Activated naive CD4-positive, alpha-beta T cell treated with anti-CD3 and anti-CD28 coated beads, Interleukin-2, amount 50 U/mL, for 72 hours (primary cell): ENCODE results near the gene ATP2C2. TPM values are rescaled to one million over a fixed set of nuclear protein-coding genes. Genes with fewer than 3 reads are reported as not detected.
A peak's percentile ranks its signal among the peaks of the same experiment; 100 is the strongest.
"Not testable (repeated sequence)": the region's sequence is repeated elsewhere in the genome, so short reads cannot be mapped to it uniquely, and the experiment has no call there.

Source experiments
- ATAC-seq, 2 donors: fragments of 150-1000 bp; cut with Tn5 transposase; 2 replicates each; pipeline ENCODE4 v1.10.0; 2021; ENCODE audit warnings: mild to moderate bottlenecking in 2 of 2, moderate library complexity in 2 of 2
- DNase-seq, 2 donors: peaks; one replicate each; pipeline ENCODE4 v3.0.0; 2021 to 2022; ENCODE audit warnings: low spot score in 2 of 2
- H3K27ac Mint-ChIP-seq, 2 donors: one replicate each; pipeline ENCODE4 v1.8.0; 2022; ENCODE audit warnings: mild to moderate bottlenecking in 2 of 2, mixed read lengths in 2 of 2
- H3K36me3 Mint-ChIP-seq, 2 donors: one replicate each; pipeline ENCODE4 v1.8.0; 2022; ENCODE audit warnings: mixed read lengths in 2 of 2
- H3K9me3 Mint-ChIP-seq, 2 donors: one replicate each; pipeline ENCODE4 v1.8.0; 2022; ENCODE audit warnings: mixed read lengths in 2 of 2
- total RNA-seq, 2 donors: library from RNA; stranded (reverse); gene quantifications; one replicate each; pipeline ENCODE4 v1.2.3, GENCODE V29; 2022

The ATP2C2 gene
- total RNA-seq, 2 donors from 2014 or later: not detected

DNA sequence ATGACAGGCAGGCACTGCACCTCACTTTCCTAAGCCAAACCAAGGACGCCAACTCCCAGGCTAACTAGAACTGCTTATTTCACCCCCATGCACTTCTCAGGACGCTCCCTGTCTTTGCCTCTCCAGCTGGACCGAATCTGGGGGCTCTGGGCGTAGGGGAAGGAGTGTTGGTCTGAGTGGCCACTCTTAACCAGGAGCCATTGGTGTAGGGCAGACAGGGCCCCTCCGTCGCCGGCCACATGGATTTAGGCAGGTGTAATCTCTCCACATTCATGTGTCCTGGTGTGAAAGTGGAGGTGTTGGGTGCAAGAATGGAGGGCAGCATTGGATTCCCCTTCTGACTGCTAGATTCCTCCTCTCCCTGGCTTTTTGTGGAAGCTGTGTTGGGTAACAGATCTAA is 9.8 kb downstream of the ATP2C2 start:
- Mint-ChIP-seq H3K9me3 (no peaks in the 10 kb centered on the region), H3K27ac (no peak overlapping the region), H3K36me3 (no peaks in the 10 kb centered on the region)
- no peak for DNase-seq
- no peak for ATAC-seq

DNA sequence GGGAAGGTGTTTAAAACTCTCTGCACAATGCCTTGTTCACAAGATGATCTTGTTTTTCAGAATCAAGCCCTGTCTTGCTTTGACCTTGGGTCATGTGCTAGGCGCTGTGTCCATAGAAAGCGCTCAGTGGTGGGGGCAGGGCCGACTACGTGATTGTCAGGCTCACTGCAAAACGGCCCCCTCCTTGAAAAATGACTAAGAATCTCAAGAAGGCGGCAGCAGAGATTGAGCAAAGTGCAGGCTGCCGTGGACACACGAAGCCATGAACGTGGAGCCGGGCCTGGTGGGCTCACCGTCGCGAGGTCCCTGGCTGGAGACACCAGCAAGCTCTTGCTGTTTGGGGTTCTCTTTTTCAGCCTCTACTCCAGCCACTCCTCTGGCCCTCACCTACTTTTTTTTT is 10.2 kb downstream of the ATP2C2 start:
- H3K27ac Mint-ChIP-seq: no peak overlapping the region
- no peaks in the 10 kb centered on the region for H3K9me3 Mint-ChIP-seq
- DNase-seq: no peak
- ATAC-seq: no peak
- H3K36me3 Mint-ChIP-seq: no peaks in the 10 kb centered on the region

DNA sequence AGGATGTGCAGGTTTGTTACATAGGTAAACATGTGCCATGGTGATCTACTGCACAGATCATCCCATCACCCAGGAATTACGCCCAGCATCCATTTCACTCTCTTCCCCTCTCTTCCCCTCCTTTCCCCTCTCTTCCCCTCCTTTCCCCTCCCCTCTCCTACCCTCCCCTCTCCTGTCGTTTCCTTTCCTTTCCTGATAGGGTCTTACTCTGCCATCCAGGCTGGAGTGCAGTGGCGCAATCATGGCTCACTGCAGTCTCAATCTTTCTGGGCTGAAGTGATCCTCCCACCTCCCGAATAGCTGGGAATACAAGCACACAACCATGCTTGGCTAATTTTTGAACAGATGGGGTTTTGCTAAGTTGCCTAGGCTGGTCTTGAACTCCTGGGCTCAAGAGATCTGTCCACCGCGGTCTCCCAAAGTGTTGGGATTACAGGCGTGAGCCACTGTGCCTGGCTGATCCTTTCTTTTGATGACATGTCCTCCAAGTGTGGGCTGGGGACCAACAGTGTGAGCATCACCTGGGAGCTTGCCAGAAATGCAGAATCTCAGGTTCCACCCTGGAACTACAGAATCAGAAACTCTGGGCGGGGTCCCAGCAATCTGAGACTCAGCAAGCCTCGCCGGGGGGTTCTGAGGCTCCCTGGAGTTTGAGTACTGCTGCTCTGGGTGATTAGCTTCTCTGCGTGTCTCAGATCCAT is 10.8 kb downstream of the ATP2C2 start:
- no peak overlapping the region for H3K27ac Mint-ChIP-seq
- ATAC-seq (no peak), DNase-seq (no peak)
- H3K9me3 Mint-ChIP-seq: peaks cover 0 to 1% of the 10 kb centered on the region in 2 donors
- H3K36me3 Mint-ChIP-seq: peaks cover 0 to under 1% of the 10 kb centered on the region in 2 donors

DNA sequence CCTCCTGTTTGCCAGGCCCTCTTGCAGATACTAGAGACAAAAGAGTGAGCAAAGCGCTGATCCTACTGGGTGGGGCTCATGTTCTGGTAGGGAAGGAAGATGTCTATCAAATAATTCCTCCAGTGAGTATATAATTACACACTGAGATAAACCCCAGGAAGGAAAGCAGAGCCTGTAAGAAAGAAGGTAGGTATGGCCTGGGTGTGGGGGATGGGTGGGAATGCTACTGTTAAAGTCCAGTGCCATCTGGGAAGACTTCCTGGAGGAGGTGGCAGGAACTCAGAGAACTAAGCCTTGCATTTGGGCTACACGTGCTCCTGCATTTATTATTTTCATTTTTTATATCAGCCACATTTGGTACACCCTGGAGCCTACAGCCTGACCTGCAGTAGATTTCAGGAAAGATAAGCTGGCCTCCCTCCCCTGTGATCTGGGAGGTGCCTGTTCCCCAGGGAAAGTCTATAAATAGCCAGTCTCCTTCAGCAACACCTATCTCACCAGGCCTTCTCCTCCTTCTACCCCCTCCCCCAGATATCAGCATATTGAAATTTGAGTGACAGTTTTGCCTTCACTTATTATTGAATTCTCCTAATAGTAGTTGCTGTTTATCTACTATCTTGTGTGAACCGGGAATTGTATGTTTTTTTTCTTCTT is 11.5 kb downstream of the ATP2C2 start:
- Mint-ChIP-seq H3K27ac (no peak overlapping the region), H3K9me3 (peaks cover under 1 to 7% of the 10 kb centered on the region in 2 donors), H3K36me3 (peaks cover 0 to 7% of the 10 kb centered on the region in 2 donors)
- DNase-seq (no peak), ATAC-seq (no peak)

DNA sequence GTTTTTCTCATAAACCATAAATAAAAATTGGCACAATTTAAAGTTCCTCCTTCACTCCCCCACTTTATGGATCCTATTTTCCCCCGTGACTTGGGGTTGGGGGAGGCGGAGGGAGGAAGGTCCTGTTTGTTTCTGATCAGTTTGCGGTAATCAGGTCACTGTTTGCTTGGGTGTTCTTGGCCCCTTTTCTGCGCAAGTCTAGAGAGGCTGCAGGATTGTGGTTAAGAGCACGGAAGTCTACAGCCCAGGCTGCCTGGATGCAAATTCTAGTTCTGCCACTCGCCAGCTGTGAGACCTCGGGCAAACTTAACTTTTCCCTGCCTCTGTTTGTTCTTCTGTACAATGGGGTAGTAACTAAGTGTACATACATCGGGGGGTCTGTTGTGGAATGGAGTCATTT is 12.1 kb downstream of the ATP2C2 start:
- Mint-ChIP-seq H3K9me3 (peaks cover 7 to 13% of the 10 kb centered on the region in 2 donors), H3K36me3 (peaks cover 5 to 13% of the 10 kb centered on the region in 2 donors), H3K27ac (no peak overlapping the region)
- DNase-seq (no peak), ATAC-seq (peak in 1 of 2 donors; percentile 58)

DNA sequence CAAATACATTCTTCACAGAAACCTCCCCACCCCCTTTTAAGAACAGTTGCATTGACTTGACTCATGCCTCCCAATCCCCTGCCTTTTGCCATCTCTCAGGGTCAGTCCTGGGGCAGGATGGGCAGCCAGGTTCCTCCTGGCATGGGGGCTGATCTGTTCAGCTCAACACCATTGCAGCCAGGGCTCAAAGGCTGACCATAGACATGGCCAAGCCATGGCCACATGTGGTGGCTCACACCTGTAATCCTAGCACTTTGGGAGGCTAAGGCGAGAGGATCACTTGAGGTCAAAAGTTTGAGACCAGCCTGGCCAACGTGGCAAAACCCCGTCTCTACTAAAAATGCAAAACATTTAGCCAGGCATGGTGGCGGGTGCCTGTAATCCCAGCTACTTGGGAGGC is 14.1 kb downstream of the ATP2C2 start:
- Mint-ChIP-seq H3K36me3 (peaks cover 7 to 17% of the 10 kb centered on the region in 2 donors), H3K9me3 (peaks cover 12 to 22% of the 10 kb centered on the region in 2 donors), H3K27ac (no peak overlapping the region)
- DNase-seq: no peak
- no peak for ATAC-seq

DNA sequence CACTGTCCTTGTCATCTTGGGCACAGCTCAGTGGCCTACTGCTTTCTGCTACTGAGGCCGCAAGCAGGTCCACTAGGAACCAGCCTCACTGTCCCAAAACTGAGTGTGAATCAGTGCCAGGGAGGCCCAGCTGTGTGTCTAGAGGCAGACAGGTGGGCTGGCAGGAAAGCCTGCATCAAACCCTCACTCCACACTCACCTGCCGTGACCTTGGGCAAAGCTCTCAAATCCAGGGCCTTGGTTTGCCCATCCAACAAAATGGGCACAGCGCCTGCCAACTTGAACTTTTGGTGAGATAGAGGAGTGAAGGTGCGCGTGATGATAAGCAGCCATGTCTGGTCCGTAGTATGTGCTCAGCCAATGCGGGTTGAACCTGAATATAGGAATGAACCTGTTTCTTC is 14.8 kb downstream of the ATP2C2 start:
- peaks cover 12 to 22% of the 10 kb centered on the region in 2 donors for H3K9me3 Mint-ChIP-seq
- H3K27ac Mint-ChIP-seq: no peak overlapping the region
- ATAC-seq (no peak), DNase-seq (no peak)
- H3K36me3 Mint-ChIP-seq: peaks cover 7 to 17% of the 10 kb centered on the region in 2 donors

DNA sequence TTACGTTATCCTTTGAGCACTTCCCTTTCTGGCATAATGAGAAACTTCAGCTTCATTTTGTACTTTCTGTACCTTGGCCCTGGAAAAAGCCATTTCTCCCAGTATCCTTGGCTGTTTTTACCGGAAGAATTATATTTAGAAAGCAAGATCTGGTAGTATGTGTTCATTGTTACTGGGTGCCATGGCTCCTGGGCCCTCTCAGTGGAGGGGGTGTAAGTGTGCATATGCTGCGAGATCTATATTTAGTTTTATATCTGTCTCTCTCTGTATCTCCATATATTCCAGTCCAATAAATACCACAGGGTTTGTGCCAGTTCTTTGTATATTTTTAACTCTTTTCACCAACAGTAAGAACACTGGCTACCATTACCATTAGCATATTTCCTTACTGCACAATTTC is 17.7 kb downstream of the ATP2C2 start:
- Mint-ChIP-seq H3K36me3 (peaks cover 7 to 17% of the 10 kb centered on the region in 2 donors), H3K9me3 (peaks cover 12 to 22% of the 10 kb centered on the region in 2 donors), H3K27ac (no peak overlapping the region)
- DNase-seq (no peak), ATAC-seq (no peak)

DNA sequence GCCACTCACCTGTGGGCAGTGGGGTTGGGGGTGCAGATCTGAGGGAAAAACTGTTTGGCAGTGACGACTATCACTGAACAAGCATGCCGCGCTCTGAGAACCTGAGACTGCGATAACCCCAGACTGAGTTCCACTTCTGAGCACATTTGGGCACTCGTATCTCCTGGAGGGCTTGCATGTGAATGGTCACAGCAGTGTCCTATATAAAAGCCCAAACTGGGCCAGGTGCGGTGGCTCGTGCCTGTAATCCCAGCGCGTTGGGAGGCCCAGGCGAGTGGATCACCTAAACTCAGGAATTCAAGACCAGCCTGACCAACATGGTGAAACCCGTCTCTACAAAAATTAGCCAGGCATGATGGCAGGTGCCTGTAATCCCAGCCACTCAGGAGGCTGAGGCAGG is 18.7 kb downstream of the ATP2C2 start:
- DNase-seq (no peak), ATAC-seq (no peak)
- peaks cover 7 to 17% of the 10 kb centered on the region in 2 donors for H3K36me3 Mint-ChIP-seq
- H3K27ac Mint-ChIP-seq: no peak overlapping the region
- peaks cover 12 to 22% of the 10 kb centered on the region in 2 donors for H3K9me3 Mint-ChIP-seq

DNA sequence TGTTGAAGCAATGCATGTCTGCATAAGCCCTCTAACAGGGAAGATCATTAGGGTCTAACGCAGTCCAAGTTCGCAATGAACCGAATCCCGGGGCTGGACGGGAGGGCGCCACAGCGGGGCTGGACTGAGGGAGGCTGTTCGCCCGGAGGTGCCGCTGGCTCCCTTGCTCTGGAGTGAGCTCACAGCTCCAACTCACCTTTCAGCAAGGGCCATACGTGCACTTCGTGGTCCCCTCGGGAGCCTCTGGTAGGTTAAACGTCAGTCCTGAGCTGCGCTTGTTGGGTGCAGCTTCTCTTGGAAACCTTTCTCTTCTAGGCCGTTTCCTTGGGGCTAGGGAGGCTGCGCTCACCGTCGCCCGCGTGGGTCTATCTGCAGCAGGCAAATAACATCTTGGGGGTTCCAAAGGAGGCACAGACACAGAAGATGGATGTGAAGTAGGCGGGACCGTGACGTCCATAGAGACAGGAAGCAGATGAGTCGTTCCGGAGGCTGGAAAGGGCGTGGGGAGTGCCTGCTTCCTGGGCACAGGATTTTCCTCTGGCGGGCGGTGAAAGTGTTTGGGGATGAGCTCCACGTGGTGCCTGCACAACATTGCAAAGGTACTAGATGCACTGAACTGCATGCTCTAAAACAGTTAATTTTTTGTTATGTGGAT is 21.9 kb downstream of the ATP2C2 start:
- no peak for ATAC-seq
- Mint-ChIP-seq H3K36me3 (peaks cover 3 to 5% of the 10 kb centered on the region in 2 donors), H3K27ac (peak overlapping the region in 1 of 2 donors; percentile 20), H3K9me3 (peaks cover 7 to 11% of the 10 kb centered on the region in 2 donors)
- no peak for DNase-seq

DNA sequence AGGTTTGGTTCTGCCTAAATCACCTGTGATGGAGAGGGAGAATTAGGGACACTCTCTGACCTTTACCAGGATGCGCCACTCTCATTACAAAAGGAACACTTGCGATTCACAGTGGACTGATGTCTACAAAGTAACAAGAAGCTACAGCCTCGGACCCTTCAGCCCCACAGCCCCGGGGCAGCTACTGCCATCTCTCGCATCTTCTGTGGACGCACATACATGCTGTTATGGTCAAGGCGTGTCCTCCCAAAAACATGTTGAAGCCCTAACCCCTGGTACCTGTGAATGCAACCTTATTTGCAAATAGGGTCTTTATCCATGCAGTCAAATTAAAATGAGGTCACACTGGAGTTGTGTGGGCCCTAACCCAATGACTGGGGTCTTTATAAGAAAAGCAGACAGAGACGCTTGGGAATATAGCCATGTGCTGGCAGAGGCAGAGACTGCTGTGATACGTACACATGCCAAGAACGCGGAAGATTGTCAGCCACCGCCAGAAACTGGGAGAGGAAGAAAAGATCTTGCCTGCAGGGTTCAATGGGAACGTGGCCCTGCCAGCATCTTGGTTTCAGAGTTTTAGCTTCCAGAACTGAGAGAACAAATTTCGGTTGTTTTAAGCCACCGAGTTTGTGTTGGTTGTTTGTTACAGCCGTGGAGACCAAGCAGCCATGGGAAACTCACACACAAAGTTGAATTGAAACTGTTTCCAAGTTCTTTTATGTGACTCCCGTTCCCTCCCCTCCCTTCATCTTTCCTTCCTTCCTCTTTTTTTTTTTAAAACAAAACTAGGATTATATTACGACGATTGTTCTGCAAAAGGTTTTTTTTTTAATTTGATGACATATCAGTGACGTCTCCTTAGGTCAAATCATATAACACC is 23.1 kb downstream of the ATP2C2 start:
- ATAC-seq: no peak
- Mint-ChIP-seq H3K27ac (no peak overlapping the region), H3K36me3 (no peaks in the 10 kb centered on the region), H3K9me3 (peaks cover under 1 to 2% of the 10 kb centered on the region in 2 donors)
- no peak for DNase-seq

DNA sequence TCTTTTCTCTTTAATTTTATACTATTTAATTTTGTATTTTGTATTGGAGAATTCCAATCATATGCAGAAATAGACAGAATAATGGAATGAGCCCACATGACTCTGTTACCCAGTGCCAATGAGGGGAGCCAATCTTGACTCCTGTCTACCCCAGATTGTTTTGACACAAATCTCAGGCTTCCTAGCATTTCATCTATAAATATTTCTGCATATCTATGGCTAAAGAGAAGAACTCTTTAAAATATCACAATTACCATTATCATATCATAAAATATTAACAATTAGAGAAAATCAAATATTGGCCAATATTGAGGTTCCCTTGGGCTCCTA is 23.7 kb downstream of the ATP2C2 start:
- H3K36me3 Mint-ChIP-seq: no peaks in the 10 kb centered on the region
- DNase-seq: no peak
- no peak overlapping the region for H3K27ac Mint-ChIP-seq
- no peak for ATAC-seq
- H3K9me3 Mint-ChIP-seq: no peaks in the 10 kb centered on the region

DNA sequence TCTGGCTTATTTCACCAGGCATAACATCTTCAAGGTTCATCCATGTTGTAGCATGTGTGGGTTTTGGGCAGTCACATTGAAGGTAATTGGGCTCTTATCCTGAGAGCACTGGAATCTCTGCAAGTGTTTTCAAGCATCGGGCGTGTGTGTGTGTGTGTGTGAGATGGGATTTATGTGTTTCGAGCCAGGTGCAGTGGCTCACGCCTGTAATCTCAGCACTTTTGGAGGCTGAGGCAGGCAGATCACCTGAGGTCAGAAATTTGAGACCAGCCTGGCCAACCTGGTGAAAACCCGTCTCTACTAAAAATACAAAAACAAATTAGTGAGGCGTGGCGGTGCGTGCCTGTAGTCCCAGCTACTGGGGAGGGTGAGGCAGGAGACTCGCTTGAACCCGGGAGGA is 27.7 kb downstream of the ATP2C2 start:
- not testable (repeated sequence) for H3K9me3 Mint-ChIP-seq, DNase-seq, ATAC-seq, H3K27ac Mint-ChIP-seq, H3K36me3 Mint-ChIP-seq

DNA sequence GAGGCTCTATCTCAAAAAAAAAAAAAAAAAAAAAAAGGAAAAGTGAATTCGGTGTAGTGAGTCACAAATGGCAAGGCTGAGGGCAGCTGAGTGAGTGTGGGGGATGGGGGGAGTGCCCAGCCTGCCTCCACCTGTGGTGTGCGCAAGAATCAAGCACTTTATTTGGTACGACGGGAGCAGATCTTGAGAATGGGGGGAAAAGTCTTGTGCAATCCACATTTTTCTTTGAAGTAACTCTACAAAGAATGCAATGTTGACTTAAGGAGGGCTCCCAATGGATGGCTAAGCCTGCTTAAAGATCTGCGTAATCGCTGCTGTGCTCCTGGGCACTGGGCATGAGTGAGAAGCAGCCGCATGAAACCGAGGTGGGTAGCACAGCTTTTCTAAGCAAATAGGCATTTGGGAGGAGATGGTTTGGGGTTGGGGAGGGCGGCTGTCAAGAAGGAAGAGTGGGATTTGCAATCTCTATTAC is 28.2 kb downstream of the ATP2C2 start:
- Mint-ChIP-seq H3K36me3 (no peaks in the 10 kb centered on the region), H3K9me3 (no peaks in the 10 kb centered on the region), H3K27ac (no peak overlapping the region)
- ATAC-seq (no peak), DNase-seq (no peak)

DNA sequence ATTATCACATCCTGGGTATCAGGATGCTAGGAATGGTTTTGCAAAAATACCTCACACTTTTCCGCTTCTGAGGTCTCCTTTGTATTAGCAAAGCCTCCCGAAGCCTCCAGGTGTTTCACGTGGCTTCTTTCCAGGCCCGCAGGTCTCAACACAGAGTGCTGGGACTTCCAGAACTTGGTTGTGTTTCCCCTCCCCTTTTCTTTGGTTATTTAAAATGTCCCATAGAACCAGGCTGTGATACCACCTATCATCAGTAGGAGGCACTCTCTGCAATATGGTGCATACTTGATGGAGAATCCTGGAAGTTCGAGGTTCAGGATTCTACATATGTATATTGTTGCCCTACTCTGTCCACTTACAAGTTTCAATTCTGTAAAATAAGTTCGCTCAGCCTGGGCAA is 28.8 kb downstream of the ATP2C2 start:
- no peak for ATAC-seq
- H3K27ac Mint-ChIP-seq: no peak overlapping the region

DNA sequence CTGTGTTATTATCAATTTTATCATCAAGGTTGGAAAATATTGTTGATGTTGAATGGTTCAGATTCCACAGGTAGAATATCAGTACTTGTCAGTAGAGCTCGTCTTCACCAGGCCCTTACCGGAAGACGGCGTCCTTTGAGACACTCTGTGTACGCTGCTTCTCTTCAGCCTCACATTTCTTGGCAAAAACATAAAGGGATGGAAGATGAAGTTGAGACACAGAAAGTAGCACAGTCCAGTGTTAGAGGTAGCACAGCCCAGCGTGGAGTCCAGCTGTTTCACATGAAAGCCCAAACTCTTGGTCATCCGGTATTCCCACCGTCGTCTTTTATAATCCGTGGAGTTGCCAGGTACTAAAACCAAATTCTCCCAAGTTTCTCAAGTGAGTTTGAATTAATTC is 30.4 kb downstream of the ATP2C2 start:
- ATAC-seq (no peak), DNase-seq (no peak)
- H3K9me3 Mint-ChIP-seq: no peaks in the 10 kb centered on the region
- no peaks in the 10 kb centered on the region for H3K36me3 Mint-ChIP-seq
- H3K27ac Mint-ChIP-seq: no peak overlapping the region

More for the DNA sequence above, 28.8 kb downstream of the ATP2C2 start:
- no peaks in the 10 kb centered on the region for H3K9me3 Mint-ChIP-seq
- no peaks in the 10 kb centered on the region for H3K36me3 Mint-ChIP-seq
- DNase-seq: no peak

DNA sequence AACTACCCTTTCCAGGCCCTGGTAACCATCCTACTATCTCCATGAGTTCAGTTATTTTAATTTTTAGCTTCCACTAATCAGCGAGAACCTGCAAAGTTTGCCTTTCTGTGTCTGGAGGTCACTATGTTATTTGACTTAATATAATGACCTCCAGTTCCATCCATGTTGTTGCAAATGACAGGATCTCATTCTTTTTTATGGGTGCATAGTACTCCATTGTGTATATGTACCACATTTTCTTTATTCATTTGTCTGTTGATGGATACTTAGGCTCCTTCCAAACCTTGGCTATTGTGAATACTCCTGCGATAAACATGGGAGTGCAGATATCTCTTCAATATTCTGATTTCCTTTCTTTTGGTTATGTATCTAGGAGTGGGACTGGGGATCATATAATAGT is 31.6 kb downstream of the ATP2C2 start:
- ATAC-seq, H3K27ac Mint-ChIP-seq, H3K36me3 Mint-ChIP-seq, H3K9me3 Mint-ChIP-seq, DNase-seq: not testable (repeated sequence)
